Skin epidermis (tissue), 12 donors: ENCODE measurements around the gene ATG2A.

Experiments
- H3K27ac ChIP-seq, 21 experiments: fragments of 200-600 bp; sonication (generic) in 11 of 21; one replicate each; pipeline ENCODE4 v1.5.0; 2020; ENCODE audit warnings: mild to moderate bottlenecking in 3 of 21, inconsistent platforms in 2 of 21, moderate library complexity in 2 of 21
- H3K4me3 ChIP-seq, 7 experiments: fragments of 200-600 bp; sonication (generic) in 2 of 7; one replicate each; pipeline ENCODE4 v1.5.0; 2020; ENCODE audit warnings: inconsistent platforms in 2 of 7, mild to moderate bottlenecking in 2 of 7, moderate library complexity in 1 of 7

The ATG2A gene

DNA sequence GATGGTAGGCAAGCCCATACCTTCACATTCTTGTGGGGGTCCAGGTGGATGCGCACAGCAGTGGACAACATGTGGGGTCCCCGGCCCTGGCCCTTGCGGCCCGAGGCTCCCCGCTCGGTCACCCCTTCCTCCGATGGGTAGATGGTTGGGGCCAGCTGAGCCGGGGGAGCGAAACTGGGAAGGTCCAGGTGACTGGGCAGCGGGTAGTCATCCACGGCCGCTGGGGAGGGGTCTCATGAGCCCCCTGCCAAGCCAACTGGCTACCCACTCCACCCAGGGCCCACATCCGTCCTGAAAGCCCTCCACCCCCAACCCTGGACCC, 10.7 kb downstream of the ATG2A start:
- no peak overlapping the region for H3K4me3 ChIP-seq
- H3K27ac ChIP-seq = no peak overlapping the region

GRCh38 chr11:64905516-64906313, 11.3 kb downstream of the ATG2A start:
- Histone ChIP-seq H3K27ac (no peak overlapping the region), H3K4me3 (no peak overlapping the region)

DNA sequence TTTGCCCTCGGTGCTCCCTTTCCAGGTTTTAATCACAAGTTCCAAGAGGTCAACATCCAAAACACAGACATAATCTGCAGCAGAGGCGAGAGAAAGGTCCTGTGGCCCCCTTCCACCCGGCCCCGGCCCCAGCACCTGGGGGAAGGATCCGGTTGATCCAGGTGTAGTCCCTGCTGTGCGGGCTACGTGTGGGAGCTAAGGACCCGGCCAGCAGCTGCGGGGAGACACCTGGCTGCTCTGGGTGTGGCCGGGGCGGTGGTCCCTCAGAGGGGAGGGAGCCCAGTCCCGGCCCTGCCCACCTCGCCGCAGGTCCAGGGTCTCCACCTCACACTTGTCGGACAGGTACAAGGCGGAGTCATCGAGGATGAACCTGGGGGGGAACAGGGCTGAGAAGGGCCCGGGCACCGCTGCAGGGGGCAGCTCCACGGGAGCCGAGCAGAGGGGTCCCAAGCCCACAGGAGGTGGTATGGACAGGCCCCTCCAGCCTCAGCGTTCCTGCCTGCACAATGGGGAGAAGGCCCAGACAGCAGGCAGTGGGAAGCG, 13.6 kb downstream of the ATG2A start:
- Histone ChIP-seq H3K4me3 (no peak overlapping the region), H3K27ac (no peak overlapping the region)

GRCh38 chr11:64902102-64902900, 14.7 kb downstream of the ATG2A start:
- Histone ChIP-seq H3K4me3 (no peak overlapping the region), H3K27ac (no peak overlapping the region)

DNA sequence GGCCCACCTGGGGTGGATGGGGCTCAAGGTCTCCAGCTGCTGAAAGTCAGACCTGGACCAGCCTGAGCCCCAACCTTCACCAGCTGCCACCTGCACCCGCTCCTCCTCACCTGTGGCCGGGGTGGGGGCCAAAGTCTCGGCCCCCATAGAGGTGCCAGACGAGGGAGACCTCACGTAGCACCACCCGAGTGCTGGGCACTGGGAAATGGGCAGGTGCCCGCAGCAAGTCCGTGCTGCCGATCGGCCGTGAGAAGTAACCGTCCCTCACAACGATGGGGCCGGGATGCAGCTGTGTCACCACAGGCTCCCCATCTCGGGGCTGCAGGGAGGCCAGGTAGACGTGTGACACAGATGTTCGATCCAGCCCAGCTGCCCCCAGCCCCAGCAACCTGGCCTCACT, 16.2 kb downstream of the ATG2A start:
- Histone ChIP-seq H3K27ac (peak overlapping the region in 6 of 21 experiments; percentile 2 to 44 (median 31)), H3K4me3 (no peak overlapping the region)

- peak overlapping the region in 6 of 21 experiments; percentile 2 to 44 (median 31) for H3K27ac ChIP-seq
- no peak overlapping the region for H3K4me3 ChIP-seq
Measured at GRCh38 chr11:64900263-64900678, 16.7 kb downstream of the ATG2A start.

- no peak overlapping the region for H3K4me3 ChIP-seq
- H3K27ac ChIP-seq = no peak overlapping the region
Measured at GRCh38 chr11:64898541-64898940, 18.5 kb downstream of the ATG2A start.

- H3K27ac ChIP-seq = no peak overlapping the region
- no peak overlapping the region for H3K4me3 ChIP-seq
Measured at GRCh38 chr11:64898076-64898445, 18.9 kb downstream of the ATG2A start.

- Histone ChIP-seq H3K27ac (no peak overlapping the region), H3K4me3 (no peak overlapping the region)
Measured at GRCh38 chr11:64897381-64898075, 19.5 kb downstream of the ATG2A start.

- Histone ChIP-seq H3K27ac (no peak overlapping the region), H3K4me3 (no peak overlapping the region)
Measured at GRCh38 chr11:64896448-64897022, 20.5 kb downstream of the ATG2A start.

DNA sequence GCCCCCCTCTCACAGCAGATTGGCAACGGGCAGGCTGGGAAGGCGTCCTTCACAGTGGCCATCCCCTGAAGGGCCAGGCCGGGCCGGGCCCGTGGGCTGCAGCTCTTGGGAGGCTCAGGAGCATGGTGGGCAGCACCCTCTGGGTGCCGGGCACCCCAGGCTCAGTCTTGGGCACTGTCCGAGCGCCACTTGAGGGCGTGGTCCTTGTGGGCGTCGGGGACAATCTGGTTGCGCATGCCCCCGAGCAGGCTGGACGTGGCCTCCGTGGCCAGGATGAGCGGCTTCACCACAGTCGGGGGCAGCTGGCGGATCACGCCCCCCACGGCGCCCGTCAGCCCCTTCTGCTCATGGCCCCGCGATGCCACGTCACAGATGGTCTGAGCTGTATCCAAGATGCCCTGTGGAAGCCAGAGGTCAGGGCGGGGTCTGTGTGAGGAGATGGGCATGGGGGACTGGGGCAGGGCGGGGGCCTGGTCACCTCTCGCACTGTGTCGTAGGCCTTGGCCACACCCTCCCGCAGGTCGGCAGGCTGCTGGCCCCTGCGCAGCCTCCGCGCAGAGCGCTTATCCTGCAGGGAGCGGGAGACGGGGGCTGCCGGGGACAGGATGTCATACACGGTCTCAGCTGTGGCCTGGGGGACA, 22.1 kb downstream of the ATG2A start:
- Histone ChIP-seq H3K27ac (no peak overlapping the region), H3K4me3 (no peak overlapping the region)

GRCh38 chr11:64894070-64894811, 22.8 kb downstream of the ATG2A start:
- Histone ChIP-seq H3K27ac (no peak overlapping the region), H3K4me3 (no peak overlapping the region)

DNA sequence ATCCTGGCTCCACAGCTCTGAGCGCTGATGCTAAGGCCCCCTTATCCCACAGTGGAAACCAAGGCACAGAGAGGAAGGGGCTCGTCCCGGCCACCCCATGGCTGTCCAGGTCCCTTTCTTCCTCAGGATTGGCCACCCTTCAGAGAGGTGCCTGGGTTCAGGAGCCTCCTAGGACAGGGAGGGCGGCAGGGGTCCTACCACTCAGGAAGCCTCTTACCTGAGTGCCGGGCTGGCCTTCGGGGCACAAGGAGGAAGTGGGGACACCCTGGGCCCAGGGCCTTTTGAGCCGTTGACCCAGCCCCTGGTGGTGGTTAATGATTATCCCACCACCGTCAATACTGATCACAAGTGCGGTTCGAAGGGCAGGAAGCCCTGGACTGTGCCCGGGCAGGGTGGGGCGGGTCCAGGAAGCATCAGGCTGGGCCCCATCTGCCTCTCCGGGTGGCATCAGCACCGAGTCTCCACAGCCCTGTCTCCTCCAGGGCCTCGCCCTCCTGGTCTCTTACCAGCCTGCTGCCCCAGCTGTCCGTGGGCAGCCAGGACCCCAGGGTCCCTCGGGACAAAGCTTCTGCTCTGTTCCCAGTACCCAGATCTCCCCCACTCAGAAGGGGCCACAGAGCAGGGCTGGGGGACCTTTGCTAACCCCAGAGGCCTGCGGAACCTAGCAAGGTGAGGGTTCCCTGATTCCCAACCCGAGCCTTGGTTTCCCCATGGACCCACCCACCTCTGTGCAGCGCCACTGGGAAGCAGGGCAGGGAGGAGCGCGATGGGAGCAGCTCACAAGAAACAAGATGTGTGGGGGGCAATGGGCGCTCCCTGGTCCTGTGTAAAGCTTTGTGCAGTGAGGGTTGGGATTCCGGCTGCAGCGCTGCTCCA, 23.6 kb downstream of the ATG2A start:
- Histone ChIP-seq H3K4me3 (no peak overlapping the region), H3K27ac (no peak overlapping the region)

GRCh38 chr11:64892838-64893193, 24.2 kb downstream of the ATG2A start:
- Histone ChIP-seq H3K27ac (no peak overlapping the region), H3K4me3 (no peak overlapping the region)

DNA sequence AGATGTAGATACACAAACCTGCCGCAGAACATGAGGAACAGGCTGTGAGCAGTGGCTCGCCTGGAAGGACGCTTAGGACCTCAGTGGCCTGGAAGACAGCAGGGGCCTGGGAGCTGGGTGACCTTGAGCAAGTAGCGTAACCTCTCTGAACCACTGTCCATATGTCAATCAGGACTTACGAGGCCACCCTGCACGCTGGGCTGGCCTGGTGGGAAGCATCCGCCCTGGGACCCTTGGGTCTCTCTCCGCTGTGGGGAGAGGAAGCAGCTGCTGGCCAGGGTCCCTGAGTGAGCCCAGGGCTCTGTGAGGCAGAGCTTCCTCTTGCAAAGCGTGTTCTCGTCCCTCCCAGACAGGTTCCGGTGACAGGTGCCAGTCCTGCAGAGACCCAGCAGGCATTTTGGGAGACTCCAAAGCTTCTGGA, 24.6 kb downstream of the ATG2A start:
- Histone ChIP-seq H3K4me3 (no peak overlapping the region), H3K27ac (no peak overlapping the region)

- Histone ChIP-seq H3K27ac (no peak overlapping the region), H3K4me3 (no peak overlapping the region)
Measured at GRCh38 chr11:64891880-64892279, 25.1 kb downstream of the ATG2A start.

DNA sequence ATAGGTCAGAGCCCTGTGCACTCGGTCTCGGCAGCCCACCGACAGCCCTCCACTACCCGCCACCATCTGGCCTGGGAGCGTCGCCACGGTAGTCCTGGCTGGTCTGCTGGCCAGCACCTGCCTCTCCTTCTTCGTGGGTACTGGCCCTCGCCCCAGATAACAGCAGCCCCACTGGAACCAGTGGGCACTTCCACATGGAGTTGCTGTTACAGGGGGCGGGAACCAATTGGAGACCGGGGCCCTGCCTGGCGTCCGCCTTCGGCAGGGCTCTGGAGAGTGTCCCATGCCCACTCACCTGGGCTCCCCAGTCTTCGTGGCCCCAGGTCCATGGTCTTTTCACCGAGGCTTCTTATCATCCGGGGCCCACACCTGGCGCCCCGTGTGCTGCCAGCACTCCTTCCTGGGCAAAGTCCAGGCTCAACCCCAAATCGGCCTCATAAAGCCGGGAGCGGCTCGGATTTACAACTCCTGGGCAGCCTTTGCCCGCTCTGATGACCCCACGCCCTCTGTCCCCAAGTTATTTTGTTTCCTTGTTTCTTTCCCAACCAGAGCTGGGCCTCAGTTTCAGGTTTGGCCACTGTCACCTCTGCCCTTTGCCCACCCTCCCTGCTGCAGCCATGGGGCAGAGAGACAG, 25.7 kb downstream of the ATG2A start:
- H3K4me3 ChIP-seq = no peak overlapping the region
- no peak overlapping the region for H3K27ac ChIP-seq

DNA sequence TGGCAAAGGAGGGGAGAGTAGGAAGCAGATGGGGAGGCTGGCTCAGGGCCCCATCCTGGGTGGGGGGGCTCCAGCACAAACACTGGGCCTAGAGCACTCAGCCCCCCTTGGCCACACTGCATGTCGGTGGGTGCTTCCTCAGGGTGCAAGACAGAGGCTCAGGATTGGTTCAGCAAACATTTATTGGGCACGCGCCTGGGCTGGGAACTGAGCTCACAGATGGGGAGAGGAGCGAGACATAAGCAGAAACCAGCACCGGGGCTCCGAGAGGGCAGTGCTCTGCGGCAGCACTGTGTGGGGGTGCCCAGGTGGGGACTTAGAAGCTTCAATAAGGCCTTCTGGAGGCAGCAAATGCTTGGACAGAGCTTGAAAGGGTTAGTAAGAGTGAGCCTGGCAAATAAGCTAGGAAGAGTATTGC, 26.5 kb downstream of the ATG2A start:
- no peak overlapping the region for H3K27ac ChIP-seq
- no peak overlapping the region for H3K4me3 ChIP-seq
